GM19023 (cell line): Measurements from ENCODE around the gene TSPAN17.
"Not testable (repeated sequence)": the region's sequence is repeated elsewhere in the genome, so short reads cannot be mapped to it uniquely, and the experiment has no call there.

ENCODE experiments used
- ATAC-seq: cut with Tn5 transposase; IDR thresholded peaks from one replicate; pipeline ENCODE4 v1.9.1; 2021; ENCODE audit warnings: mild to moderate bottlenecking, moderate library complexity; ENCODE audit not compliant: unreplicated experiment

TSPAN17 gene, protein sequence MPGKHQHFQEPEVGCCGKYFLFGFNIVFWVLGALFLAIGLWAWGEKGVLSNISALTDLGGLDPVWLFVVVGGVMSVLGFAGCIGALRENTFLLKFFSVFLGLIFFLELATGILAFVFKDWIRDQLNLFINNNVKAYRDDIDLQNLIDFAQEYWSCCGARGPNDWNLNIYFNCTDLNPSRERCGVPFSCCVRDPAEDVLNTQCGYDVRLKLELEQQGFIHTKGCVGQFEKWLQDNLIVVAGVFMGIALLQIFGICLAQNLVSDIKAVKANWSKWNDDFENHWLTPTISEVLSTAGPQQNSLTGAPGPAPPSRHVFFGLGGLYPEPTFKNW

DNA sequence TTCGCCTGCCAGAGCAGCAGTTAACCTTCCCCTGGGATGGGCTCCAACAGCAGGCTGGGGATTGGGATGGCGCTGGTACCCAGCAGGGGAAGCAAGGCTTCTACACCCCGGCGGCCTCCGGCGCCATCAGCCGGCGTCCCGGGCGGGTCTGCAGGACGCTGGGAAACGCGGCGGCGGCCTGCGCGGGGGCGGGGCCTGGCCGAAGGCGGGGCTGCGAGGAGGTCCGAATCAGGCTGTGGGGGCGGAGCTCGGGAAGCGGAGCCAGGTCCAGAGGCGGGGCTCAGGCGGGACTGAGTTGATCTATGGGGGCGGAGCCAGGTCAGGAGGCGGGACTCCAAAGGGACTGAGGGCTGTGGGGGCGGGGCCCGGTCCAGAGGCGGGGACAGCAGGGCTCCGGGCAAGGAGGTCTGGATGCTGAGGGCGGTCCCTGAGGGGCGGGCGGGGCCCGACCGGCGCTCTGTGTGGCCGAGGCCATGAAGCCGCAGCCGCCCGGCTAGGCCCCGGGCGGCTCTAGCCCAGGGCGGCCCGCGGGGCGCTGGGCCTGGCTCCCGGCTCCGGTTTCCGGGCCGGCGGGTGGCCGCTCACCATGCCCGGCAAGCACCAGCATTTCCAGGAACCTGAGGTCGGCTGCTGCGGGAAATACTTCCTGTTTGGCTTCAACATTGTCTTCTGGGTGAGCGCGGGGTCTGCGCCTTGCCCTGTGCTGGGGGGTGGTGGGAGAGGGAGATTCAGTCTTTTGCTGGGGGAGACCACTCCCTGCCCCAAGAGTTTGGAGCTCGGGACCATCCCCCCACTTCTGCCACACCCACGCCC lies at the start of gene TSPAN17:
TSS of gene TSPAN17 (plus strand) at position 455 of the 813 bp plus-strand sequence. CDS start at position 587, 132 bp downstream.
- peak; percentile 91 for ATAC-seq

- ATAC-seq = not testable (repeated sequence)
Measured at GRCh38 chr5:176599749-176600430, 47.4 kb upstream of the TSPAN17 start.

DNA sequence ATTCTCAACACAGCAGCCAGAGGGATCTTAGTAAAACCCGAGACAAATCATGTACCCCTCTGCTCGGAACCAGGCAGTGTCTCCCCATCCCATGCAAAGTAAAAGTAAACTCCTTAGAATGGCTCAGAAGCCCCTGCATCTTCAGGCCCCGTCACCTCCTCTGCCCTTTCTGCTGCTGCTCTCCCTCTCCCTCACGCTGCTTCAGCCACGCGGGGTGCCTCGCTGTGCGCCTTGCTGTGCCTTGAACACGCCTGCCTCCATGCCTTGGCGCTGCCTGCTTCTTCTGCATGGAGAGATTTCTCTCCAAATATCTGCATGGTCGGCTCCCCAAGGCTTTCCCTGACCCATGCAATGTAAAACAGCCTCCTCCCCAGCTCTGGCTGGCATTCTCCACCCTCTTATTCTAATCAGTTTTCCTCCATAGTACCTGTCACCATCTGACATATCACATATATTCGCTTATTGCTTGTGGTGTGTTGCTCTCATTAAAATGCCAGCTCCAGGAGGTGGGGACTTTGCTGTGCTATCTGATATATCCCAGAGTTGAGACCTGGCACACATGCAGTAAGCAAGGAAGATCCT lies 45.3 kb upstream of the TSPAN17 start:
- no peak for ATAC-seq

DNA sequence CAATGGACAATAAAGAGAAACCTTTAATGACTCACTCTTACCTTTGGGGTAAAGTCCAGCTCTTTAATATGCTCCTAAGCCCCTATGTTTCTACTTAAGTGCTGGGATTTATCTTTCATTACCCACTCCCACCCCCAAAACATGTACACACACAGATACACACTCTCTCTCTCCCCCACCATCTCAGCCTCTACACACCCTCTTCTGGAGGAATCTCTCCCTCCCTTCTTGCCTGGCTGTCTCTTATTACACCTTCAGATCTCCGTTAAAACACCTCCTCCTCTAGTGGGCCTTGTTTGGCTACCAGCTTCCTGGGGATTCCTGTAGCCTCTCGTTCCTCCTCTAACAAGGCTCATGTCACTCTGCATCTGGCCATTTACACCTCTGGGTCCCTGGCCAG lies 44.2 kb upstream of the TSPAN17 start:
- no peak for ATAC-seq

- no peak for ATAC-seq
Measured at GRCh38 chr5:176606032-176606431, 41.3 kb upstream of the TSPAN17 start.

- no peak for ATAC-seq
Measured at GRCh38 chr5:176606875-176607274, 40.4 kb upstream of the TSPAN17 start.

GRCh38 chr5:176608142-176608705 lies 39.1 kb upstream of the TSPAN17 start:
- ATAC-seq = no peak

DNA sequence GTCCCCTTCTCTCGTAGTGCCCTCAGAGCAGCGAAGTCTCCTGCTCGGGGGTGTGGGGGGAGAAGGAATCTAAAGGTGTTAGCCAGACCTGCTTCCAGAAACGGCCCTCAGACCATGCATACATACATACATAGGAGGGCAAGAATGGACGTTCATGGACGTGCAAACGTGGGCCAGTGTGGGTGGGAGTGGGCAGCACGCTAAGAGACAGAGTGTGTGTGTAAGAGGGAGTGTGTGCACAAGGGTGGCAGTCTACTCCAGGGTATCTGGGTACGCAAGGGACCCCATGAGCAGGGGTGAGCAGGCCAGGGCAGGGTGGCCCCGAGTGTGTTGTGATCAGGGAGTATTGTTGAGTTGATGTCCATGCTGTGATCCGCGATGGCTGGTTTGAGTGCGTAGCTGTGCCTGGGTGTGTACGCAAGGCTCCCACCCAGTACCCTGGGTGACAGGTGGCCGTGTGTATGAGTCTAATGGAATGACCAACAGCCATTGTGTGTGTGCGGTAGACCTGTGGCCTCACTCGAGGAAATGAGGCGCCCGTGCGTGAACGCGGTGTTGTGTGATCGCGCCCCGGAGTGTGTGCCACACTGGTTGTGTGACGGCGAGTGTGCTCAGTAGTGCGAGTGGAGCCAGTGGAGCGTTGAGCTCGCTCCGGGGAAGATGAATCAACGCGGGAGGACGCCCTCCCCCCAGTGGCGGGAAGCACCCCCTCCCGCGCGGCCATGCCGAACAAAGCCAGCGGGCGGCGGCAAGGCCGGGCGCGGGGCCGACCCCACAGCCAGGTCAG lies 38.2 kb upstream of the TSPAN17 start:
- no peak for ATAC-seq

GRCh38 chr5:176609724-176610434 lies 37.4 kb upstream of the TSPAN17 start, which contains the start of gene GPRIN1:
Gene GPRIN1, minus strand, starts transcription at chr5:176610156. Its CDS starts 10,322 bp downstream, at chr5:176599834.
- ATAC-seq = peak; percentile 82

DNA sequence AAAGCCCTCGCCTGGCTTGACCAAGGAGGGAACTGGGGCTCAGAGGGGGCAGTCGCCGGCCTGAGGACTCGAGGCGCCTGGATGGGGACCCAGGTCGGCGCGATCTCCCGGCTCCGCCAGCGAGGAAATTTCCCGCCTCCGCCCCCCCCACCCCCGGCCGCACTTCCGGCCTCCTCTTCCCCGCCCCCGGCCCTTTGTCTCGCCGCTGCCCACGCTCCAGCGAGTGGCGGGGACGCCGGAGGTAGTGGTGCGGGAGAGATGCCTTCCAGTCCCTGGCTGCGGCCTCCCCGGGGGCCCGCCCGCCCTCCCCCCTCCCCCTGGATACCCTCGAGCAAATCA lies 36.9 kb upstream of the TSPAN17 start:
- peak; percentile 24 for ATAC-seq

GRCh38 chr5:176611435-176611834 lies 35.8 kb upstream of the TSPAN17 start:
- no peak for ATAC-seq

DNA sequence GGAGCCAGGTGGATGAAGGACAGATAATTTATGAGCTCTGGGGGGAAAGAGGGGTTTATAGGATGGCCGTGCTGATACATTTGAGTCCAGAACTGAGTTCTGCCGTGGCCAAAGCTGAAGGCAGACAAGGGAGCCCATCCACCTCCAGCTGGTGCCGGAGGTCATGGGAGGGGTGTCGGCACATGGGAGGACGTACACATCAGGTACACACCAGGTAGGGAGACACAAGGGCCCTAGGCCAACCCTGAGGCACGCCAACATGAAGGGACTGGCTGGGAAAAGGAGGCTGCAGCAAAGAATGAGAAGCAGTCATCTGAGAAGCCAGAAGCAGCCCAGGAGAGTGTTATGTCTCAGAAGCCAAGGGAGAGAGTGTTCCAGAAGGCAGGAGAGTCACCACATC lies 35.3 kb upstream of the TSPAN17 start:
- no peak for ATAC-seq

DNA sequence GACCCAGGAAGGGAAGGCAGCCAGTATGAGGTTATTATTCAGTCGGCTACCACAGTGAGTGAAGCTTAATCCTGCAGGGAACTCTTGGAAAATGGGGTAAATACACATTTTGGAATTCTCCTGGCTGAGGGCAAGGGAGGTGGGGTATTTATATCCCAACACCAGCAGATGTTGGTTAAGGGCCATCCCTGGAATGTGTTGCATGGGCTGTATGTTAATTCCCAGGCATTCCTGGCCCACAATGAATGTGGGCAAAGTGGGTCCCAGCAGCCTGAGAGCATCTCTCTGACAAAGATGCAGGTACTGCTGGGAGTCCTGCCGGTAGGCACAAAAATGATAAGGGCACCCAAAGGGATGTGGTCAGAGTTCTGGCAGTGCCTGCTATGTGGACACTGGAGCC lies 34.4 kb upstream of the TSPAN17 start:
- no peak for ATAC-seq

DNA sequence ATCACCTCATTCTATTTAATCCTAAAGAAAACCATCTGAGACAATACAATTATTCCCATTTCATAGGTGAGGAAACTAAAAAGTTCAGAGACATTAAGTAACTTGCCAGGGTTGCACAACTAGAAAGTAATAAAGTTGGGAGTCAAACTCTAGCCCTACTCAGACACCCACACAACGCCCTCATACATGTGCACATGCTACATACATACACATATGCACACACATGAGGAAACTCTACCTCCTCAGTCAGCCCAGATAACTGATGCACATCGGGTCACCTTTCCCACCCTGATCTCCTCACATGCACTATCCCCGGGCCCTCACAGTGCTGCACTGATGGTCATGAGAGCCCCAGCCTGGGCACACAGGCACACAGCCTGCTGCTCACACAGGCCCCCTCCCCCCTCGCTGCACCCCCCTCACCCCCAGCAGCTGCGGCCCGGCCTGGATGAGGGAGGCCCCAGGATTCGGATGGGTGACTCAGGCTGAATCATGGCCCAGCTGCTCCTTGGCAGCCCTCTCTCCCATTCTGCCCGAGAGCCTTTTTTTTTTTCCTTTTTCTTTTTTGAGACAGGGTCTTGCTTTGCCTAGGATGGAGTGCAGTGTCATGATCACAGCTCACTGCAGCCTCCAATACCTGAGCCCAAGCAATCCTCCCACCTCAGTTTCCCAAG lies 32.3 kb upstream of the TSPAN17 start:
- no peak for ATAC-seq

GRCh38 chr5:176616511-176616910 lies 30.8 kb upstream of the TSPAN17 start:
- ATAC-seq = no peak

- no peak for ATAC-seq
Measured at GRCh38 chr5:176618783-176619182, 28.5 kb upstream of the TSPAN17 start.

- ATAC-seq = no peak
Measured at GRCh38 chr5:176619203-176619568, 28.1 kb upstream of the TSPAN17 start.

DNA sequence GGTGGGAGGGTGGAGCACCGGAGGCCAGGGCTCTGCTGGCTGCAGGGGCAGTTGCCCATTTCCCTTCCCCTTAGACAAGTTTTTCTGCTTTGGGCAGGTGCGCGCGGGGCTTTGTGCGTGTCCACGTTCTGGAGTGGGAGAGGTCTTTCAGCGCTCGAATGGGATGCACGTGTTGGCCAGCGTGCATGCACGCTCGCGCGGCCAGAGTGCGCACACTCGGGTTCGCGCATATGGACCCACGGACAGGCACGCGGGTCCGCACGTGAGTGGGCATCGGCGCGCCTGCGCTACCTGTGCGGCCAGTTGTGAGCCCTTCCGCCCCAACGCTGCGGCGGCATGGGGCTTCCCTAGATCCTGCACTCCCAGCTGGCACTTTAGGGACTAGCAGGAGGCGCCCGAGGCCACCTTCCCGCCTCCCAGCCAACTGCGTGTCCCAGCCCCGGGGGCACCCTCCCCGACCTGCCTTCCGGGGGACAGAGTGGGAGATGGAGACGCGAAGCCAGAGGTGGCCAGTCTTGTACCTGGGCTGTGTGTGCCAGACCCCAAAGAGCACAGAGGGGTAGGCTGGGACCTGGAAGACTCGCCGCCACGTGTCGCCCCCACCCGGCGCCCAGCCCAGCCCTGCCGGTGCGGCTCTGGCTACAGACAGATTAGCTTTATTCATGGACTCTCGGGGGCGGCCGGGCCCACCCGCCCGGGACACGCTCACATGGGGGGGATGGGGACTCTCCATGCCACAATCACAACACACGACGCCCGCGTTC lies 27.5 kb upstream of the TSPAN17 start:
- ATAC-seq = no peak
